ENCODE measurements around the gene DSTN.

Gene DSTN

DNA sequence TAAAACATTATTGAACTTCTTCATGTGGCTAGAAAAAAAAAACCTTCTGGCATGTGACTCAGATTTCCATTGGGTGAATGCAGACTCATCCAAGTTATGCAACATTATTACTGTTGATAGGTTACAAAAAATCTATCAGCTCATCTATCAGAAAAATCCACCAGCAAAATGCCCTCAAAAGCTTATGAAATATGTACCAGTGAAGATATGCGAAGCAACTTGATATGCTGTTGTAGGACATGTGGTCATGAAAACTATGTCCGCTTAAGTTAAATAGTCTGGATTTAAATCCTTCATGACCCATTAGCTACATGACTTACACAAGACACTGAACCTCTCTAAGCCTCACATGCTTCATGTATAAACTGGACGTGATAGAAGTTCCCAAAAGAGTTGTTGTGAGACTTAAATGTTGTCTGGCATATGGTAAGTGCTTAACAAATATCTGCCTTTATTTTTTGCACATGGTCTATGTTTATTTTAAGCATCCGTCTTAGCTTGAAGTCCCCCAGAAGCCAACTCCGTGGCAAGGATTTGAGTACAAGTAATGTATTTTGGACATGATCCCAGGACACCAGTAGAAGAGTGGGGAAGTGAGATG, 26.2 kb upstream of the DSTN start:
- in situ Hi-C loops (cut with MboI; ENCODE audit: low sequenced_read_pairs), result no loop called here

DNA sequence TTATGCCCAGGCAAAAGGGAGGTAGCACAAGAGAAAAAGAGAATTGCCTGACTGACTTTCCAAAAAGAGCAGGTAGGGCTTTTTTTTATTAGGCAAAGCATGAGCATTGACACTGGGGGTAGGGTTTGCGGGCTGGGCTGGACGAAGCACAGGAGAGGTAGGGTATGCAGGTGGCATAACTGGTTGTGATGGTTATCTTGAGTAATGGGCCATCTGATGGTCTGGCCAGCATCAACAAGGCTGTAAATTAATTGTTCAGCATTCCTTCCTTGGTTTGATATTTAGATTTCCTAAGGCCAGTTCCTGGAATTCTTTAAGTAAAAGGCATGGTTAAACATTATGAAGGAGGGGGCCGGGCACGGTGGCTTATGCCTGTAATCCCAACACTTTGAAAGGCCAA, 24.7 kb upstream of the DSTN start:
- in situ Hi-C loops (cut with MboI; ENCODE audit: low sequenced_read_pairs), result no loop called here

DNA sequence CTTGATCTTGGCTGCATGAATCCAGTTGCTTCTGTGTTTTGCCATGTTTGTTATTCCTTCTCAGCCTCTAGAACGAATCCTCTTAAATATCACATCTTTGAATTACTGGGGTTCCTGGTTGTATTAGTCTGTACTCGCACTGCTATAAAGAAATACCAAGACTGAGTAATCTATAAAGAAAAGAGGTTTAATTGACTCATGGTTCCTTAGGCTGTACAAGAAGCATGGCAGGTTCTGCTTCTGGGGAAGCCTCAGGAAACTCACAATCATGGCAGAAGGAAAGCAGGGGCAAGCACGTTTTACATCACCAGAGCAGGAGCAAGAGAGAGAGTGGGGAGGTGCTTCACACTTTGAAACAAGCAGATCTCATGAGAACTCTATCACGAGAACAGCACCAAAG, 20.7 kb upstream of the DSTN start:
- in situ Hi-C loops (cut with MboI; ENCODE audit: low sequenced_read_pairs), result no loop called here

DNA sequence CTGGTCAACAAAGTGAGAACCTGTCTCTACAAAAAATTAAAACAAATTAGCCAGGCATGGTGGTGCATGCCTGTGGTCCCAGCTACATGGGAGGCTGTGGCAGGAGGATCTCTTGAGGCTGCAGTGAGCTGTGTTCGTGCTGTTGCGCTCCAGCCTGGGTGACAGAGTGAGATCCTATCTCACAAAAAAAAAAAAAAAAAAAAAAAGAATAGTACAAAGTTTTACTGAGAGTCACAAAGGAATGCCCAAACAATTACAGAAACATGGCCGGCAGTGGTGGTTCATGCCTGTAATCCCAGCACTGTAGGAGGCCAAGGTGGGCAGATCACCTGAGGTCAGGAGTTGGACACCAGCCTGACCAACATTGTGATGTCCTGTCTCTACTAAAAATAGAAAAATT, 14.8 kb upstream of the DSTN start:
- in situ Hi-C loops (cut with MboI; ENCODE audit: low sequenced_read_pairs), result no loop called here

DNA sequence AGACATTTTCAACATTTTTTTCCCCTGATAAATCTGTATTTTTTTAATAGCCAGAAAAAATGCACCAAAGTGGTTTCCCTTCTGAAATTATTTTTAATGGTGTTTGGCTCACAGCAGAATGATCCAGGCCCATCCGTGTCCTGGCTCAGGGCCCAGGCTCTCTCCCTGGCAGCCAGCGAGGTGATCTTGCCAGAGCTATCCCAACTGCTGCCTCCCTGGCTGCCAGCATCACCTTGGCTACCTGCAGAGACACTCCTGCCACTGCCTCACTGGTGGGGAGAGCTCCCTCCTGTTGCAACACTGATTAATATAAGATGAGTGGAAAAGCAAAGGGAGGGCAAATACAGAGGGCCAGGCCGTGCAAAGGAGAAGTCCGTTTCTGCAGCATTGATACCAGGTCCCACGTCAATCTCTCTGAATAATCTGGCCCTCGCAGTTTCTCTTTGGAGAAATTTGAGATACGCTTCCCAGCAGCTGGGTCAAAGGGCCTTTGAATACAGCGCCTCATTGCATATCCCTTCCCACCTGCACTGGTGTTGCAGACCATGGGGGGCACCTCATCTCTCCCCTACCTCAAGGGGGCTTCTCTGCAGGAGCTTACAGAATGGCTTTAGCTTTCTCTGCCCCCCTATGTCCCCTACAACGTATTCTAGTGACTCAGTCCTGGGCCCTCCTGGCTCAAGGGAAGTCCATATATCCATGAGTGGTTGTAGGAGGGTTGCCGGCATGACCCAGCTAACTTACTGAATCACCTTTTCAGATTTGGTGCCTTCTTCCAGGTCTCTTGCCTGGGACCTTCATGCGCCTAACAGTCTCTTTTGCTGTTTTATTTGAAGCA, 12.8 kb upstream of the DSTN start:
- in situ Hi-C loops (cut with MboI; ENCODE audit: low sequenced_read_pairs), result no loop called here

DNA sequence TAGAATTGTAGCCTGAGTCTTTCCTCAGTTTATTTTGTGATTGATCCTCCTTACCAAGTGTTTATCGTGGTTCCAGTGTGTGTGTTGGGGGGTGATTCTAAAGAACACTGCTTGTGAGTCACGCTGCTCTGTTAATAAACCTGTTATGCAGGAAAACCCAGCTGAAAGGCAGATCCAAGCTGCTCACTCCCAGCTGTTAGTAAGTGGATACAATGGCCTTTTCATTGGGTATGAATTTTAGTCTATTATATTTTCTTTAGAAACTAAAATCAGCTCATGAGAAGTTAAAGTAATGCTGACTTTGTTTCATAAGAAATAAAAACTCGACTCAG, 12.2 kb upstream of the DSTN start:
- in situ Hi-C loops (cut with MboI; ENCODE audit: low sequenced_read_pairs), result no loop called here

DNA sequence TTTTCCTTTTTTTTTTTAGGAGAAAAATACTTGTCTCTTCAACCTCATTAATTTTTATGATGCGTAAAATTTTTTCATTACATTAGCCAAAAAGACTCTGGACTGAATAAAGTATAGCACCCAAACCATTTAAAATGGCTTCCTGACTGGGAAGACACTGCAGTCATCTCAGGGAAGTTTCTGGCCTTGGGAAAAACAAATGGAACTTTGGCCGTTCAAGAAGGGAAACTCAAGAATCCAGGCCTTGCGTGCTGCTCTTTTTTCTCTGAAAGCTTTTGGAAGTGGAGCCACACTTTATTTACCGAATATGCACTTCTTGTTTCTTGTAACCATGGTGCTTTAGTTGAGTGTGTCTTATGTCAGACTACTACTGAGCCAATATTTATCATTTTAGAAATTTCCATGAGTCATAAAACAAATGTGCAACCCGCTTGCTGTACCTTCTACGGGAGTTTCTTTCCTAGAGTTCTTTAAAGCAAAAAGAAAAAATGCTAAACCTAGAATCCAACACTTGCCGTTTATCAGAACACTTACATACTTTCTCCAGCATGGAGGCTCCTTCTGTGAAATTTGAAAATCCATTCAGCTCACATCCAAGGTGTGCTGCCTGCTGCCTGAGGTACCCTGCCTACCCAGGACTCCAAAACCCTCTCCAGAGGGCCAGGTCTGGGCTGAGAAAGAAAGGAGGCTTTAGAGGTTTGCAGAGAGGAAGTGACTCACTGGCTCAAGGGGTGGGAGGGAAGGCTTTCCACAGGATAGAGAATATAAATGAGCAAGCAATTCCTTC, 11.5 kb upstream of the DSTN start:
- in situ Hi-C loops (cut with MboI; ENCODE audit: low sequenced_read_pairs), result no loop called here

DNA sequence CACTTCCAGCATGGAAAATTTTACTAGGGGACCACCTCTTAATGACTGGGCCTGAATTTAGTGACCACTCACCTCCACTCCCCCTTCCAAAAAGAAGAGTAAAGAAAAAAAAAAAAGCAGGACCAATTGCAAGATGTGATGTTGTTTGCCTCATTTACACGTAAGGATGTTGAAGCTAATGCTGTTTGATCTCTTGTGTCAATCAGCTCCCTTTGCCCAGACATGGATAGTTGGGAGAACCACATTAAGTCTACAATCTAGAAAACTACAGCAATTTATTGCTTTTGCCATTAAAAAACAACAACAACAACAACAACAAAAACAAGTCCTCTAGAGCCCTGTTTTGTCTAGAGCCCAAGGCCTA, 11.0 kb upstream of the DSTN start:
- in situ Hi-C loops (cut with MboI; ENCODE audit: low sequenced_read_pairs), result no loop called here

DNA sequence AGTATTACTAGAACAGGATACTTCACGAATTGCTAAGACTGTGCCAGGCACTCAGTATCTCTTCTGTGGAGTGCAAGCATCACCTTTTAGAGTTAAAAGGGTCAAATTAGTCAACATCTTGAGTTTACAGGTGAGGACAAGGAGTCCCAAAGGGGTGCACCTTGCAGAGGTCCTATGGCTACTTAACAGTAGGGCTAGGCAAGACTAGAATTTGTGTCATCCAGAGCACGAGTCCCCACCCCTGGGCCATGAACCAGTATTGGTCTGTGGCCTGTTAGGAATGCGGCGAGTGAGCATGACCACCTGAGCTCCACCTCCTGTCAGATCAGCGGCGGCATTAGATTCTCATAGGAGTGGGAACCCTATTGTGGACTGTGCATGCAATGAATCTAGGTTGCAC, 10.5 kb upstream of the DSTN start:
- in situ Hi-C loops (cut with MboI; ENCODE audit: low sequenced_read_pairs), result no loop called here

DNA sequence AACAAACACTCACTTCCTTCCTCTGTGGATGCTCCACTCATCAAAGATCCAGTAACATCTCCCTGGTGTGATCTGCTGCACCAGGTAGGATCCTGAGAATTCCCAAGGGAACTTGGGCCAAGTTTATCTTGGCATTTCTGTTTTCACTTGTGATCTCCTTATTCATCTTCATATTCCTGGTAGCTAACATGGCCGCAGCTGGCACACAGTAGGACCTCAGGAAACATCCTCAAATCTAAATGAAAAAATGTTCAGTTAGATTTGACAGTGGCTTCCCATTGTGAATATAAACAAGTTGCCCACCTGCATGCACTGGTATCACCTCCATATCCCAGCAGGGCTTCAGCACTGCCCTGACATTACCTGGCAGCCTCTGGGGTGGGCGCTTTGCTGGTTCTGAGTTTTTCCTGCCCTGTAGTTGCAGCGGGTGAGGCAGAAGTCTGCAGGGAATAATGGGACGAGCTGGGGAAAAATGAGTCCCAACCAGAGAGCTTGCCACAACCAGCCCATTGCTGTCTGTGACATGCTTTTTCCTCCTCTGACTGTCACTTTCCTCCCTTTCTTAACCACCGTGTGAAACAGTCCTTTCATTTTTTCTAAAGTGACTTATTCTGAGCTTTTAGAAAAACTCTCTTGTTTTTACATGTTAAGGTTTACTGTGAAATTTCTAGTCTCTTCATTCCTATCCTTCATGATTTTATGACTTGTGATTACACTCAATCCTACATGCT, 9.4 kb upstream of the DSTN start:
- in situ Hi-C loops (cut with MboI; ENCODE audit: low sequenced_read_pairs), result no loop called here

DNA sequence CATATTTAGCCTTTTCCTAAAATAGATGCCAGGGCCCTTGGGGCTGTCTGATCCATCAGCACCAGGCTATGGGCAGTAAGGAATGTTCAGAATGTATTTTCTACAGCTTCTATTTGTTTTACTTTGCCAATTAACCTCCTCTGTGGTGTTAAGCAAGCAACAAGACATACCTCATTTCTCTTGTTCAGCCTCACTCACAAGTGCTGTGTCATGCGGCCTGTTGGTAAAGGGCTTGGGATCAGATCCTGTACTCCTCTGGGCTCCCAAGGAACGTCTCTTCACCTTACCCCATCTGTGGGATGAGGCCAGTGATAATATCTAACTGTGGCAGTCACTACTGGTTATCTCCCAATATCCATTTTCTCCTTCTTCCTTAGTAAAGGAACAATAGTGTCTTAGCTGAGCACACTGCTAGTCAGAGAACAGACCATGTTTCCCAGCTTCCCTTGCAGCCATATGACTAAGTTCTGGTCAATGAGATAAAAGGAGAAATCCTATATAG, 7.0 kb upstream of the DSTN start:
- in situ Hi-C loops (cut with MboI; ENCODE audit: low sequenced_read_pairs), result no loop called here

DNA sequence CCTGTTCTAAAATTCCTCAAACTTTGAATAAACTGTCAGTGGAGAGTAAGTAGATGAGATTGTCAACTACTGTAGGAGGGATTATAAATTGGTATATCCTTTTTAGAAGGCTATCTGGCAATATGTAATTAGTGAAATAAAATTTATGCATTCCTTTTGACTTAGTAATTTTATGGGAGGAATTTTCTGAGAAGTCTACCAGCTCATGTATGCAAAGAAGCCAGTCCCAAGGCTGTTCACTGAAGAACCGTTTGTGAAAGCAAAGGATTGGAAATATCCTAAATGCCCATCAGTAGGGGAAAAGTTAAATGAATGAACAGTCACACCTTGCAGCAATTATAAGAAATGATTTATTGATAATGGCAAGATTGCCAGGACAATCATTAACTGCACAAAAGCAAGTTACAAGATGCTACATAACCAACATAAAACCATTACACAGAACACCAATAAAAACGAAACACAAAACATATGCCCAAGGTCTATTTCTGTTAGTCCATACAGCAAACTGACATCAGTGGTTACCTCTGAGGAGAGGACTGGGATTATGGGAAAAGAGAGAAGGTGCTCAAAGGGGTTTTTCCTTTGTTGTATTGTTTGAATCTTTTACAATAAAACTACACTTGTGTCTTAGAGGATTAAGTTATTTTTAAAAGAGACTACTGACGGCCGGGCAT, 4.6 kb upstream of the DSTN start:
- in situ Hi-C loops (cut with MboI; ENCODE audit: low sequenced_read_pairs), result no loop called here

DNA sequence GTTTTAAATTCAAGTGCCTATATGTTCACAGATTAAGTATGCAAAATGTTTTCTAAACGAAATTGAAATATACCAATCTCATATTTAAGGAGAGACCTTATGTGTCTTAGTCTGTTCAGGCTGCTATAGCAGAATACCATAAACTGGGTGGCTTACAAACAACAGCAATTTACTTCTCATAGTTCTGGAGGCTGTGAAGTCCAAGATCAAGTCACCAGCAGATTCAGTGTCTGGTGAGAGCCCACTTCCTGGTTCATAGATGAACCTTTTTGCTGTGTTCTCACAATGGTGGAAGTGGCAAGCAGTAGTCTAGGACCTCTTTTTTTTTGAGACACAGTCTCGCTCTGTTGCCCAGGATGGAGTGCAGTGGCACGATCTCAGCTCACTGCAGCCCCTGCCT, 3.5 kb upstream of the DSTN start:
- in situ Hi-C loops (cut with MboI; ENCODE audit: low sequenced_read_pairs), result no loop called here

DNA sequence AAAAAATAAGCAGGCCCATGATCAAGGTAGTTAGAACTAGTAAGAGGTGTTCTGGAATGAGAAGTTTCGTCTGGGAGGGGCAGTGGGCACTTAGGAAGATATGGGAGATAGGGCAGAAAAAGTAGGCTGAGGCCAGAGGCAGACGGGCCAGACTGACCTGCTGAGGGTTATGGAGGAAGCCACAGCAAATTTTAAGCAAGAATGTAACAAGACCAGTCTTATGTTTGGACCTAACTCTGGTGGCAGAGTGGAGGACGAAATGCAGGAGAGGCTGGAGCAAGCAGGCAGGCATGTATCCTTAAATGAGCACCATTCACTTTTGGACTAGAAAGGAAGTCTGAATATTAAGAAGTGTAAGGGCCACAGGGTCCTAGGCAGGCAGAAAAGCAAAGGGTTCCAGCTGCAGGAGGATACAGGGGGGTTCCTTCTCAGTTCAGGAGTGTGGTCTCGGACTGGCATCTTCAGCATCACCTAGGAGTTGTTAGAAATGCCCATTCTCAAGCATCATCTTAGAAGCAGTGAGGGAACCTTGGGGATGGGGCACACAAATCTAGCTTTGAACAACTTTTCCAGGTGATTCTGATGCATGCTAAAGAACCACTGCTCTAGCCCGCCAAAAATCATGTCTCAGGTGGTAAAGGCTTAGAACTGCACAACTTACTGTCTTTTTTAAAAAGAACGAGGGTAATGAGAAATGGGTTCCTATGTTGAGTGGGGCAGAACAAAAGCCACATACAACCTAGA, 1.7 kb upstream of the DSTN start:
- in situ Hi-C loops (cut with MboI; ENCODE audit: low sequenced_read_pairs), result no loop called here

DNA sequence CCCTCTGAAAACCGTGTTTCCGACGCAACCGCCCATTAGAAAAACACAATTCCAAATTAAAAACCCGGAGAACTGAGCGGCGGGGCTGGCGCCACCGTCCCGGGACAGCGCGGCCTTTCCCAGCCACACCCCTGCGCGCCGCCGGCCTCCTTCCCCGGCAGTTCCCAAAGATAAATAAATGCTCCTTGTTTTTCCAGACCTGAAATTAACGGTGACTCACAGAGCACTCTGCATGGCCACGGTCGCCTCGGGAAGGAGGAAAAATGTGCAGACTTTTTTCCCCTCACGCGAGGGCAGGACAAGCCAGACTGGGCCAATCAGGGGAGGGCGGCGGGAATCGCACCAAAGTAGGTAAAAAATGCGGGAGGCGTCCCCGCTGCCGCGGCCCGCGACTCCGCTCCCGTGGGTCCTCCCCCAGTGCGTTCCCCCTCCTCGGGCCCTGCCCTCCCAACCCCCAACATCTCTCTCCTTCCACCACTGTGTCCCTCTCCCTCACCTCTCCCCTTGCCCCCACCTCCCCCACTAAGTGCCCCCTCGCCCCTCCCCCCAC, 828 bp upstream of the DSTN start:
- in situ Hi-C loops (cut with MboI; ENCODE audit: low sequenced_read_pairs), result no loop called here

DNA sequence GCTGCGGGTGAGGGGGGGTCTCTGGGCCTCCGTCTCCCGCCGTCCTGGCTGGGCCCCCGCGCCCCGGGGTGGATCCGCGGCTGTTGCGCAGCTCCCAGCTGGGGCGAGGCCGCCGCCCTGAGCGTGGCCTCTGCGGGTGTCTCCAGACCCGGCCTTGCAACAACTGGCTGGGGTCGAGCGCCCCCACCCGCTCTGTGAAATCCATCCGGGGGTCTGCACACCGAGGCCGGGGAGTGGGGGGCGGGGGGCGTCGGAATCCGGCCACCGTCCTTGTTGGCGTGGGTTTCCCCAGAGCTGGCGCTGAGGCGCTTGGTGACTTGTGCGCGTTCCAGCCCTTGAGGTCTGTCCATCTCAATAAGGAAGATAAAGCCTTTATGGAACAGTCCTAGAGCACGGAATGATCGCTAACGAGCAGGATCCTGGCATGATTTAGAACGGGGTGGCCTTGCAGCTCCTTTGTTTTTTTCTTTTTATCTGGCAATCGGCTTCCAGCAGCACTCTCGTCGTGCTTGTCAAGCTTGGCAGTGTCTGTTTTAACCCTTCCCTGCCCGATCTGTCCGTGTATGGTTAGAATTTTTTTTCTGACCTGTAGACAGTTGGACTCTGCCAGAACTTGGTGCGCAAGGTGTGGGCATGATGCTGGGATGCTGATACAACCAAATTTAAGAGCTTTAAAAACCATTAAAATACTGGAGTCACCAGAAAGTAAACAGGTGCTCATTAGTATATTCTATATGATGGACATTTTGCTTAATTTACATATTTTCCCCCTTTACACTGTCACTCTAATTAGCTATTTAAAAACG, 675 bp downstream of the DSTN start:
- in situ Hi-C loops (cut with MboI; ENCODE audit: low sequenced_read_pairs), result no loop called here

DNA sequence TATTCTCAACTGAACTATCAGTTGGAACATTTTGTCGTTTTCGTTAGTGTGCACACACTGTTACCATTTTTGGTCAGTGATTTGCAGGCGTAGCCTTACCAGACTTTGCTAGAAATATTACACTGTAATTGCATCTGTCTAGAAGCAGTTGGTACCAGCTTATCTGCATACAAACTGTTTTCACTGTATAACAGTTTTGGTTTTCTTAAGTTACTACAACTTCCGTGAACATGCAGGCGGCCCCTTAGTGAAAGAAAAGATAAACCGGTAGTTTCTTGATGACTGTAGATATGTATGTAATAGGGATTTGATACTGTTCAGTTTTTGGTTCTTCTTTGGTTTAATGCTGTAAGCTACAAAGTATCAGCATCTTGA, 1.3 kb downstream of the DSTN start:
- in situ Hi-C loops (cut with MboI; ENCODE audit: low sequenced_read_pairs), result no loop called here

DNA sequence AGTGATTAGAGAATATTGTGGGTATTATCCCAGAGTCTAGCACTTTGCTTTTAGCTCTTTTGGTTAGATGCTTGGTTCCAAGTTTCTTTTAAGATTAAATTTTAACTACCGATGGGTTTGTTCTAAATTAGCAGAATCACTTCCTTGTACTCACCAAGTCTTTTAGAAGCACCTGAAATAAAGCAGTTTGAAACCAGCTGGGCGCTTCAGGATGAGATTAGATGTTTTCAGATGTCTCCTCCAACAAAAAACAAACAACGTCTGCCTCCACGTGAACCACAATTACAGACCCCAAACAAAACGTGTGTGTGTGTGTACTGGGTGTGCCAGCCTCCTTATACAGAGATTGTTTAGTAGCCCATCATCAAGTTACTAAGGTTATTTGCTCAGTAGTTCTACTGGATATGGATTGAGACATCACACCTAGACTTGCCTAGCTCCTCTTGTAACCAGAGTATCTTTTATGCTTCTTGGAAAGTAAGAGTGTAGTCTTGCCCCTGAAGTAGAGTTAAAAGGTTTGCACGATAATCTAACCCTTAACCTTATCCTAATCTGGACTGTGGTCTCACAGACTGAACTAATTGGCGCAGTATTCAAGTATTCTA, 2.3 kb downstream of the DSTN start:
- in situ Hi-C loops (cut with MboI; ENCODE audit: low sequenced_read_pairs), result no loop called here

DNA sequence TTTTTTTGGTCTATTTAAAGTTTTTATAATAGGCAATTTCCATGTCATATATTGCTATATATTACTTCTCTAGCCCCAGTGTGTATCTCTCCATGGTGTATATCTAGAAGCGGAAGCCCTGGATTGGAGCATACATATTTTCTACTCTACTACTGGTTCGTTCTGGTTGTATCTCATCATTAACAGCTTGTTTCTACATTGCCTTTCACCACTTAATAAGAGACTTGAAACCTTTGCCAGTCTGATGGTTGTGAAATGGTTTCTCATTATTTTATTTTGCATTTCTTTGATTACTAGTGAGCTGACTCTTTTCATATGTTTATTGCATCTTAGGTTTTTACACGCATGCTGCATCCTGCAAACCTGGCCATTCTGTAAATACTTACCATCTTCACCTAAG, 3.6 kb downstream of the DSTN start:
- in situ Hi-C loops (cut with MboI; ENCODE audit: low sequenced_read_pairs), result no loop called here

Data from HL-60/S4 treated with phorbol 12-myristate 13-acetate at 8.2 ng/mL for 4 days and 3 days (cell line).